DMS153 treated with DMSO at 0.1 percent for 48 hours (cell line): ENCODE data around the gene PGLYRP2.
A peak's percentile ranks its signal among the peaks of the same experiment; 100 is the strongest.

Experiments used
- DNase-seq: peaks from one replicate; lab custom pipeline; 2025; ENCODE audit not compliant: unreplicated experiment; lab: John Stamatoyannopoulos, UW

Gene PGLYRP2

GRCh38 chr19:15442142-15442920 is 37.0 kb downstream of the PGLYRP2 start:
- DNase-seq: no peak

- no peak for DNase-seq
Measured at GRCh38 chr19:15441317-15441716, 38.0 kb downstream of the PGLYRP2 start.

DNA sequence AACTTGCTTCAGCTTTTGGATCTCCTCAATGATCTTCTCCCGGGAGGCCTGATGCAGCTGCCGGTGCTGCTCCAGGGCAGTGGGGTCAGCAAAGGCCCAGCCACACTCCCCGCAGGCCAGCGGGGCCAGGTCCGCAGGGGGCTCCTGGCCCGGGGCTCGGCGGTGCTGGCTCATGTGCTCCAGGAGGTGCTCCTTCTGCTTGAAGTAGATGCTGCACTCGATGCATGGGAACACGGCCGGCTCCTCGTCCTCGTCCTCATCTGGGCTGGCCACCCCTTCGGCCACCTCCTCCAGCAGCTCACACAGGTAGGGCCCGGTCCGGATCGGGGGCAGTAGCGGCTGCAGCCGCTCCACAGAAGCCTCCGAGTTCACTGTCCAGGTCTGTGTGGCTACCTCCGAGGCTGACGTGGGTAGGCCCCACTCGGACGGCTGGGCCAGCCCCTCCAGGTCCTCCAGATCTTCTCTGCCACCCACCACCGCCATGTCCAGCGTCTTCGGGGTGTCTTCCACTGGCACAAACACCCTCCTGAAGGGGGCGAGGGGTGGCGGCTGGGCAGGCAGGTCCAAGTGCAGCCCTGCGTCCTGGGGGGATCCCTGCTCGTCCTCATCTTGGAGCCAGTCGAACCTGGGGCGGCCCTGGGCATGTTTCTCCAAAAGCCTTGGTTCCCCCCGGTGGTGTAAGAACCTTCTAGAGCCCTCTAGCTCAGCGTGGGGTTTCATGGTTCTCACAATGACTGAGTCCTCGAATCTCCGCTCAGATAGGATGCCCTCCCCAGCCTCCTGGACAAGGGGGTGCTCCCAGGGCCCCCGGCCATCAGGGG is 39.3 kb downstream of the PGLYRP2 start:
- no peak for DNase-seq

- DNase-seq: no peak
Measured at GRCh38 chr19:15439078-15439799, 40.1 kb downstream of the PGLYRP2 start.

DNA sequence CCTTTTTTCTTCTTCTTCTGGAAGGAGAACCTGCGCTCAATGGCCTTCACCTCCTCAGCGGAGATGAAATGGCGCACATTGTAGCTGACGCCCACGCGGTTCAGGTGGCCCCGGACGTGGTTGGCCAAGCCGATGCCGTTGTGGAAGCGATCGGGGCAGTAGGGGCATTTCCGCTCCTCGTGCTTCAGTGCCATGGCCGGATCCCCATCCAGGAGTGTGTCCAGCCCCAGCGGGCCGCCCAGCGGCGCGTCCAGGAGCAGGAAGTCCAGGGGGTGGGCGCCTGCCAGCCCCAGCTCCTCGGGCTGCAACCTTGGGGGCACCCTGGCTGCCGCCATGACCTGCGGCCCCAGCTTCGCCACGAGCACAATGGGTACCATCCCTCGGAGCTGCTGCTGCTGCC is 40.7 kb downstream of the PGLYRP2 start:
- DNase-seq: no peak

DNA sequence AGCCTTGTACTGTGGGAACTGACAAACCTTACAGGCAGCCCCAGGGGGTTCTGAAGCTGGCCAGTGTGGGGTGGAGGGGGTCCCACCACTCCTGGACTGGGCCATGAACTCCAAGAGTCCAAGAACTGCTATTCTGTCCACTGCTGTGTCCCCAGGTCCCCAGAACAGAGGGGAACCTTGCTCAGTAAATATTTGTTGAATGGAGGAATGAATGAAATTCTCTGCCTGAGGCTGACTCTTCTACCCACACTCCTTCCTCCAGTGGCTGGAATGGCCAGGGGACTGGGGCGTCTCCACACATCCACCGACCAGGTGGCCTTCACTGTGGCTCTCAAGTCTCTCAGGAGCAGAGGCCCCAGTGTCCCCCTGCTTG is 41.2 kb downstream of the PGLYRP2 start:
- DNase-seq: no peak

DNA sequence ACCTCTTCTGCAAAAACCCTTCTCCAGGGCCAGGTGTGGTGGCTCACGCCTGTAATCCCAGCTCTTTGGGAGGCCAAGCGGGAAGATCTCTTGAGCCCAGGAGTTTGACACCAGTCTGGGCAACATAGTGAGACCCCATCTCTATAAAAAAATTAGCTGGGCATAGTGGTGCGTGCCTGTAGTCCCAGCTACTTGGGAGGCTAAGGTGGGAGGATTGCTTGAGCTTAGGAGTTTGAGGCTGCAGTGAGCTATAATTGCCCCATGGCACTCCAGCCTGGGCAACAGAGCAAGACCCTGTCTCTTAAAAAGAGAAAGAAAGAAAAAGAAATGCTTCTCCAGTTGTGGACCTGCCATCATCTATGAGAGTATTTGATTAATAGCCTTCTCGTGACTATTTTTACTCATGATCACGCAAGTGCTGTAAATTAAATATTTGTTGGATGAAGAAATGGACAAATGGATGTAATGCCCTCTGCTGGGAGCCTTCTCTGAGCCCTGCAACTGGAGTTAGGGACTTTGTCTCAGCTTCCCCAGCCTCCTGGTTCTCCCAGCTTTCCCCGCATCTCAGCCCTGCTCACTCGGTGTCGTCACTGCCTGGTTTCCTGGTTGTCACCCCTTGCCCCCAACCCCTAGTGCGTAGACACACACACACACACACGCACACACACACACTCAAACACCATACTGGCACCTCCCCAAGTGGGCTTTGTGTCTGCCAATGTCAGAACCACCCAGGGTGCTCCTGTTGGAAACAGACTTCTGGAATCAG is 41.8 kb downstream of the PGLYRP2 start:
- DNase-seq: no peak

- DNase-seq: no peak
Measured at GRCh38 chr19:15436826-15437110, 42.5 kb downstream of the PGLYRP2 start.

- no peak for DNase-seq
Measured at GRCh38 chr19:15436012-15436825, 43.1 kb downstream of the PGLYRP2 start.

- no peak for DNase-seq
Measured at GRCh38 chr19:15433519-15434069, 45.7 kb downstream of the PGLYRP2 start.

DNA sequence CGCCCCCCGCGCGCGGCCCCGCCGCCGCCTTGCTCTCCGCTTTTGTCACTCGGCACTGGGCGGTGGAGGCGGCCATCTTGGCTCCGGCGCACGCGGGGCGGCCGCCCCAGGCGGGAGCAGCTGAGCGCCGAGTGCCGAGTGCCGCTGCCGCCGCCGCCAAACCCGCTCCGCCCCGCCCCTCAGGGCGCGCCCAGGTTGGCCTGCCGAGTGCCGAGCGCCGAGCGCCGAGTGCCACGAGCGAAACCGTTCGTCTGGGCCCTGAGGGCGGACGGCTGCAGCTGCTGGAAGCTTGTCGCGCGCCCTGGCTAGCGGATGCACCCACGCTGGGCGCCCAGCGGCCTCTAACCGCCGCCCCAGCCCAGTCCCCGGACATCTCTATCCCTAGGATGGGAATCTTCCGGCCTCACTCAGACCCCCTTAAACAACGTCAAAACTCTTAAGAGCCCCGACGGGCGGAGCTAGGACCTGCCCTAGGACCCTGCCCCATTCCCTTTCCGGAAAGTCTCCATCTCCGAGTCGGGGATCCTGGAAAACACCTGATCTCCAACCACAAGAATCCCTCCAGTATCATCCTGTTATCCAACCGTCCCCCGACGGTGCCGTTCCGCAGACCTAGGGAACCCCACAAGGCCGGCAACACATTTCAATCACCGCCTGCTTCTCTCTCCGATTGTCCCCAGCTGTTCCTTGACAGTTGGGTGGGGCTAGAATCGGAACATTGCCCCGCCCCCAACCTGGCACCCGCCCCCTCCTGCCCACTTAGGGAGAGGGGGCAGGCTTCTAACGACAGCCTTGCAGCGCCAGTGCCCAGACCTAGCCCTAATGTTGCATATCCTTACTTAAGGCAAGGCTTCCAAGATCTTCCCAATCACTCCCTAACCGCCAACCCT is 46.4 kb downstream of the PGLYRP2 start:
- peak; percentile 59 for DNase-seq

DNA sequence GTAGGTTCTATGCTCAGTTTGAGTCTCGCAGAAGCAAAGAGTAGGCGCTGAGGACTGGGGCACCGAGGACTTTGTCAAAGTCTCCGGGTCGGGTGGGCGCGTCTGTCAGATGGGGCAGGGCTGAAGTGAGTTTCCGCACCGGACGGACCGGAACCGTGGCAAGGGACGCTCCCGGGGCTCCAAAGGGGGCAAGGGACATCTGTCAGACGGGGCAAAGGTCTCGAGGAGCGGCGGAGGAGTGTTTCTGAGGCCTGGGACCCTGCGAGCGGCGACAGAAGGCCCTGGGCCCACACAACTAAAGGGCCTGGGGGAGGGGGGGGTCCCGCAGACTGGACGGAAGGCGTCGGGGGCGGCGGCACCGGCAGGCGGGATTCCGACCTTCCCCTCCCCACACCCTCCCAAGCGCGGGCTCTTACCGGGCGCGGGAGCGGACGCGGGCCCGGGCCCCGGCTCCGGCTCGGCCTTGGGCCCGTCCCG is 47.2 kb downstream of the PGLYRP2 start:
- no peak for DNase-seq

DNA sequence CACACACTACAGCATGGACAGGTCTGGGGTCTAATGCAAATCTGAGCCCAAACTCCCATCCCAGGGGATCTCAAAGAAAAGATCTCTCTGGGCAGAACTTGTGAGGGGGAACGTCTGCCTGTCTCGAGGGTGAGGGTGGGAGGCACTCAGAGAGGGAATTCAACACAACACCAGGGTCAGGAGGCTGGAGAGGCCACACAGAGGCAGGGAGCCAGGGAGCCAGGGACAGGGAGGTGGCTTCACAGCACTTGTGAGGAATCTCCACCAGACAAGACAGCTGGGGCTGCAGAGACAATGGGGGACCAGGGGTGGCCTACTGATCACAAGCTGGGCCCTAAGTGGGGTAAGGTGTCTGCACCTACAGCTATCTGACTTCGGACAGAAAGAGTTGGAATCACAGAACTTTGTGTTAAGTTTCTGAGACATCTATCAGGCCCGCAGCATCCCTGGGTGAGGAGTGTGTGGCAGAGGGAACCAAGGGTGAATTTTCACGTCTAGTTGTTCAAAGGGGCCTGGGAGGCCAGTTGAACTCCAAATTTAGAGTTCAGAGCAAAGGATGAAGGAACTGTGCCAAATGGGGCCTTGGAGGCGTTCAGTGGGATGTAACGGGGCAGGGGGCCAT is 47.8 kb downstream of the PGLYRP2 start:
- no peak for DNase-seq

DNA sequence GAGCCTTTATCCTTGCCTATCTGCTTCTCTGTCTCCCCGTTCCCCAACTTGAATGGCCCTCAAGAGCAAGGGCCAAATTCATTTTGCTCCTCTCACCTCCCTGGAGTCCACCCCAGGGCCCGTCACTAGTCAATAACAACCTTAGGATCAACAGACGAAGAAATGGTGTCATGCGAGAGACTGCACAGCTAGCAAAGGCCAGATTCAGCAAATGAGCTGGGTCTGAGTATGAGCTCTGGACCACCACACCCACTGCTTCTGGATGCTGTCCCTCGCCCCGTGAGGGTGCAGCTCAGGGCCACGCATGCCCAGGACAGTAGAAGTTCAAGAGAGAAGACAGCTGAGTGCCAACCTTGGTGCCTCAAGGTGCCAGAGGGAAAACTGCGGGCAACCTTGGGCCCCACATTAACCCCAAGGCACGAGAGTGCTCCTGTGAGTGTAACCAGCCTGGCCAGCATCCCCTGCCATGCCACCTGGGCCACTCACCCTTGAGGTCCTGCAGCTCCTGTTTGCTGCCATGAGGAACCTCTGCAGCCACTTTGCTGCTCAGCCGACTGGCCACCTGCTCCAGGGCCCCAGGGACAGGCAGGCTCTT is 48.7 kb downstream of the PGLYRP2 start:
- DNase-seq: no peak

DNA sequence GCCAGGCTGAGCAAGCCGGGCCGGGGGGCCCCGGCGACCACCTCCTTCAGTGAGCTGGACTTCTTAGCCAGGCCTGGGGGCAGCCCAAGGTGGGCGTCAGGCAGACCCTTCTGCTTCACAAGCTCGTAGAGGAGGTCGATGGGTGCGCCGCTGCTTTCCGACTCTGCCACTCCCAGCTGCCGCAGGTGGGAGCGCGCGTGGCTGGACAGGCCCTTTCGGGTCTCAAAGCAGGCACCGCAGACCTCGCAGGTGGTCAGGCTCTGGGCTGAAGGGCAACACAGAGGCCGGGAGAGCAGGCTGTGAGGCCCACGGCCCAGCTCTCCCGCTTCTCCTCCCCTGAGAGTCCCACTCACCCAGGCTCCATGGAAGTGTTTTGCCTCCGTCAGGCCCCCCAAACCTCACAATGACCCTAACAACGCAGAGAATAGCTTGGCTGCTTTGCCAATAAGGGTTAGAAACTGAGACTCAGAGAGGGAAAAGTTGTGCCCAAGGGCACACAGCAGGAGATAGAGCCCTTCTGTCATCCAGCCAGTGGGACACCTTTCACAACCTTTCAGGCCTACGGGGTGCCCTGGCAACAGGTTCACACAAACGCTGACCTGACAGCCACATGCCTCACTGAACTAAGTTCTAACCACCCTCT is 49.4 kb downstream of the PGLYRP2 start:
- DNase-seq: no peak

DNA sequence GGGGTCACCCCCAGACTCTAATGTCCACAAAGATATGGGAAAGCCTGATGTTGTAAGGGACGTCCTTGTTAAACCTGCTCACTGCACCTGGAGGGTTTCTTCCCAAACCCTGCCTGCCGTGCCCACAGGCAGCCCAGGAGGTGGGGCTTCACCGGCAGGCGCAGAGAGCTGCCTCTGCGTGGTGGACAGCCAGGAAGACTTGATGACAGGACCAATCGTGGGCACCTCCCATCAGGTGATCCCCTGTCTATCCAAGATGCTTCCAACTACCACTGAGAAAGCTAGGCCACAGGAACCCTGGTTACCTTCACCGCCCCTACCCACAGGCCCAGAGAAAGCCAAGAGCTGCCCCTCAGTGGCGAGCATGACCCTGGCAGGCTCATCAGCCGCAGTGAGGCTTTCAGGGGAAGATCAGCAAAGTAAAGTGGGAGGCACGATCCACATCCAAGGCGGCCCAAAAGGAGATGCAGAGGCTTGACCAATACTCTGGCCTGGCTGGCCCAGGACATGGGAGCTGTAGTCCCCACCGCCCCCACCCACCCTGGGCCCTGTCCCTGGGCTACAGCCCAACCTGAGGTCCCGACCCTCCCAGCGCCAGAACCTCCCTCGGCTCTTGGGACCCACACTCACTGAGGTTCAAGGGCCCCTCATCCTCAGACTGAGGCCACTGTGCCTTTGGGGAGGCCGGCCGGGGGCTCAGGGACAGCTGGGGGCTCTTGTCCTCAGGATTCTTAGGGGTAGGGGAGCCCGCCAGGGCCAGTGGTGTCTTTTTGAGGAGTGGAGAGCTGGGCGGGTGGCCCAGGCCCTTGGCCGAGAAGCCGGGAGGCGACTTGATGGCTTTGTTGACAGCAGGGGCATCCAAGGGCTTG is 50.1 kb downstream of the PGLYRP2 start:
- DNase-seq: no peak

DNA sequence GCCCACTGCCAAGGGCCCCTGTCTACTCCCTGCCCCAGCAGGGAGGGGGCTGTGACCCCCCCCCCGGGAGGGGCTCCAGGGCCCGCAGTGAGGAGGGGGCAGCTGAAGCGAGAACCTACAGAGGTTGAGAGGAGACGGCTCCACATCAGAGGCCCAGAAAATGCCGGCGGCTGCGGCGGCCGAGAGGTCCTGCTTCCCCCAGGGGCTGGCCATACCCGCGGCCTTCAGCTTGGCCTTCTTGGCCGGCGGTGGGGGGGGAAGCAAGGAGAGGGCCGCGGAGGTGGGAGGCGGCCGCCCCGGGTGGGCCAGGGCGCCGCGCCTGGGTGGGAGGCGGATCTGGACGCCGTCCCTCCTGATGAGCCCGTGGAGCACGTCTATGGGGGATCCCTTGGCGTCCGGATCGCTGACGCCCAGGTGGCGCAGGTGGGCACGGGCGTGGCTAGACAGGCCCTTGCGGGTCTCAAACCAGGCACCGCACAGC is 51.3 kb downstream of the PGLYRP2 start:
- no peak for DNase-seq
